ENCODE measurements around the gene C1orf185. TPM values are rescaled to one million over a fixed set of nuclear protein-coding genes. Genes with fewer than 3 reads are reported as not detected.

Gene C1orf185
- polyA plus RNA-seq, 1 of the 3 experiments (the other 2 are of a cell fraction): not detected

GRCh38 chr1:51170342-51170741, 68.3 kb downstream of the C1orf185 start:
- no peak for TF ChIP-seq YY1 (IDR thresholded peaks at IDR 0.05; ENCODE audit: low read depth)
- no peak for TF ChIP-seq SIN3A (IDR thresholded peaks at IDR 0.05; ENCODE audit: borderline replicate concordance, low read depth, low read length)
- TF ChIP-seq NRF1 (IDR thresholded peaks at IDR 0.05; ENCODE audit: low read depth, low read length): no peak
- no peak for TF ChIP-seq EP300 (IDR thresholded peaks at IDR 0.05; ENCODE audit: borderline replicate concordance in 1 of 2, low read depth in 1 of 2, low read length in 1 of 2)
- TF ChIP-seq FOXM1 (IDR thresholded peaks at IDR 0.05; ENCODE audit: low read depth): no peak
- no peak for TF ChIP-seq JUND (IDR thresholded peaks at IDR 0.05)
- TF ChIP-seq TEAD4 (IDR thresholded peaks at IDR 0.05; ENCODE audit: borderline replicate concordance, insufficient read depth): no peak
- TF ChIP-seq TAF1 (IDR thresholded peaks at IDR 0.05; ENCODE audit: borderline replicate concordance, low read depth, low read length): no peak
- no peak for TF ChIP-seq MXI1 (IDR thresholded peaks at IDR 0.05; ENCODE audit: low read depth, low read length)
- no peak for TF ChIP-seq RXRA (IDR thresholded peaks at IDR 0.05; ENCODE audit: borderline replicate concordance, low read depth)
- TF ChIP-seq POLR2AphosphoS5 (IDR thresholded peaks at IDR 0.05; ENCODE audit: low read depth, low read length): no peak
- no peaks in the 10 kb centered on the region for H4K20me1 ChIP-seq (ENCODE audit: insufficient read depth)
- H3K9me2 ChIP-seq: no peaks in the 10 kb centered on the region
- H3K4me1 ChIP-seq (ENCODE audit: control insufficient read depth in 1 of 2, insufficient read depth in 2 of 2, low read depth in 1 of 2, low read length in 1 of 2): no peaks in the 10 kb centered on the region
- 85% methylated on average over 1 of the region's 1 CpG for WGBS (ENCODE audit: low lambda C conversion rate)
- H3K27ac ChIP-seq (ENCODE audit: low read depth in 2 of 2, low read length in 1 of 2): no peak overlapping the region
- DNase-seq: no peak
- no peaks in the 10 kb centered on the region for H3K36me3 ChIP-seq (replicated peaks in 1 of 2; ENCODE audit: control insufficient read depth in 1 of 2, insufficient read depth in 2 of 2, low read length in 1 of 2)
- H3F3A ChIP-seq (replicated peaks; ENCODE audit: insufficient read depth): no peaks in the 10 kb centered on the region
- no peaks in the 10 kb centered on the region for H3K9me3 ChIP-seq
- CTCF ChIA-PET: interaction anchor here (0.8 to 13.7 kb wide), 2 partner anchors 19 to 20 kb away, joined by 3 to 109 read pairs; no protein-coding TSS in a partner anchor
- H3K9ac ChIP-seq: no peak overlapping the region
- H3K4me2 ChIP-seq: no peak overlapping the region
- H2AFZ ChIP-seq (ENCODE audit: low read depth): no peak overlapping the region
- H3K27me3 ChIP-seq (ENCODE audit: insufficient read depth): no peaks in the 10 kb centered on the region
- POLR2A ChIA-PET: no interaction called here
- H3K4me3 ChIP-seq (ENCODE audit: low read depth in 2 of 2, low read length in 1 of 2): no peak overlapping the region
- no peaks in the 10 kb centered on the region for H3K79me2 ChIP-seq (ENCODE audit: insufficient read depth)

- DNase-seq: no peak
- H2AFZ ChIP-seq (ENCODE audit: low read depth): 0 out of 2 replicates have a peak overlapping the region, but pooled peaks have one; percentile 70
- no peak overlapping the region for H3K4me3 ChIP-seq (ENCODE audit: low read depth in 2 of 2, low read length in 1 of 2)
- H3K9ac ChIP-seq: no peak overlapping the region
- no peaks in the 10 kb centered on the region for H4K20me1 ChIP-seq (ENCODE audit: insufficient read depth)
- H3F3A ChIP-seq (replicated peaks; ENCODE audit: insufficient read depth): no peaks in the 10 kb centered on the region
- ChIA-PET POLR2A (no interaction called here), CTCF (interaction anchor here (13.7 kb wide), 1 partner anchor 17 kb away, joined by 109 read pairs; no protein-coding TSS in a partner anchor)
- 80% methylated on average over 3 of the region's 3 CpGs for WGBS (ENCODE audit: low lambda C conversion rate)
- H3K27me3 ChIP-seq (ENCODE audit: insufficient read depth): no peaks in the 10 kb centered on the region
- H3K9me3 ChIP-seq: no peaks in the 10 kb centered on the region
- TF ChIP-seq SMC3 (IDR thresholded peaks at IDR 0.05; ENCODE audit: low read depth, low read length) (no peak), EP300 (IDR thresholded peaks at IDR 0.05; ENCODE audit: borderline replicate concordance in 1 of 2, low read depth in 1 of 2, low read length in 1 of 2) (no peak), NFIC (IDR thresholded peaks at IDR 0.05; ENCODE audit: borderline replicate concordance) (no peak), SIN3A (IDR thresholded peaks at IDR 0.05; ENCODE audit: borderline replicate concordance, low read depth, low read length) (no peak), CTCF (IDR thresholded peaks at IDR 0.05) (no peak), RFX5 (IDR thresholded peaks at IDR 0.05; ENCODE audit: low read length) (no peak), USF2 (IDR thresholded peaks at IDR 0.05; ENCODE audit: borderline replicate concordance, low read depth, low read length) (no peak), MXI1 (IDR thresholded peaks at IDR 0.05; ENCODE audit: low read depth, low read length) (no peak), FOXM1 (IDR thresholded peaks at IDR 0.05; ENCODE audit: low read depth) (no peak), TEAD4 (IDR thresholded peaks at IDR 0.05; ENCODE audit: borderline replicate concordance, insufficient read depth) (no peak), TAF1 (IDR thresholded peaks at IDR 0.05; ENCODE audit: borderline replicate concordance, low read depth, low read length) (no peak), RXRA (IDR thresholded peaks at IDR 0.05; ENCODE audit: borderline replicate concordance, low read depth) (no peak), MEF2A (IDR thresholded peaks at IDR 0.05; ENCODE audit: borderline replicate concordance, low read depth) (no peak), GATA2 (CRISPR knock-in tag; IDR thresholded peaks at IDR 0.05) (no peak)
- H3K36me3 ChIP-seq (replicated peaks in 1 of 2; ENCODE audit: control insufficient read depth in 1 of 2, insufficient read depth in 2 of 2, low read length in 1 of 2): no peaks in the 10 kb centered on the region
- no peaks in the 10 kb centered on the region for H3K4me1 ChIP-seq (ENCODE audit: control insufficient read depth in 1 of 2, insufficient read depth in 2 of 2, low read depth in 1 of 2, low read length in 1 of 2)
- no peak overlapping the region for H3K4me2 ChIP-seq
- no peaks in the 10 kb centered on the region for H3K9me2 ChIP-seq
- no peaks in the 10 kb centered on the region for H3K79me2 ChIP-seq (ENCODE audit: insufficient read depth)
- H3K27ac ChIP-seq (ENCODE audit: low read depth in 2 of 2, low read length in 1 of 2): no peak overlapping the region
Observed at GRCh38 chr1:51172811-51173210, 70.8 kb downstream of the C1orf185 start.
